HG02623 (cell line): ENCODE measurements around the gene GON7.
"Not testable (repeated sequence)": the region's sequence is repeated elsewhere in the genome, so short reads cannot be mapped to it uniquely, and the experiment has no call there.

Experiments
- ATAC-seq: cut with Tn5 transposase; IDR thresholded peaks from one replicate; pipeline ENCODE4 v1.9.1; 2021; ENCODE audit warnings: moderate library complexity; ENCODE audit not compliant: unreplicated experiment

The GON7 gene

DNA sequence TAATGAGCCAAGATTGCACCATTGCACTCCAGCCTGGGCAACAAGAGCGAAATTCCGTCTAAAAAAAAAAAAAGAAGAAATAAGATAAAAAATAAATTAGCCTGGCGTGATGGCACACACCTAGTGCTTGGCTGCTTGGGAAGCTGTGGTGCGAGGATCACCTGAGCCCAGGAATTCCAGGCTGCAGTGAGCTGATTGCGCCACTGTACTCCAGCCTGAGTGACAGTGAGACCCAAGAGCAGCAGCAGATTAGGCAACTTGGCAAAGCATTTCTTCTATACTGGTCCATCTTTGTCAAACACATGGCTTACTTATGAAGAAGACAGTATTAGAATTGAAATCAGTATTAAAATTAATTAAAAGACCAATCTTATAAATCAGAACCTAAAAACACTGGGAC is 6.3 kb downstream of the GON7 start:
- no peak for ATAC-seq

GRCh38 chr14:93199031-93199430 is 7.8 kb downstream of the GON7 start:
- no peak for ATAC-seq

- ATAC-seq = no peak
These were observed 11.4 kb downstream of the GON7 start for GRCh38 chr14:93195316-93195999.

GRCh38 chr14:93186956-93187355 is 19.9 kb downstream of the GON7 start:
- no peak for ATAC-seq

- ATAC-seq = no peak
These were observed 20.4 kb downstream of the GON7 start for GRCh38 chr14:93186466-93186865.

- ATAC-seq = no peak
These were observed 21.5 kb downstream of the GON7 start for GRCh38 chr14:93185349-93185720.

GRCh38 chr14:93184391-93185348 is 22.2 kb downstream of the GON7 start, which contains the start of the genes LYSET and MOAP1:
TSS of gene LYSET (plus strand) at chr14:93185317. CDS start at chr14:93185406, 89 bp downstream.
TSS of gene MOAP1 (minus strand) at chr14:93184897. CDS start at chr14:93184242, 655 bp downstream.
- peak; percentile 67 for ATAC-seq

DNA sequence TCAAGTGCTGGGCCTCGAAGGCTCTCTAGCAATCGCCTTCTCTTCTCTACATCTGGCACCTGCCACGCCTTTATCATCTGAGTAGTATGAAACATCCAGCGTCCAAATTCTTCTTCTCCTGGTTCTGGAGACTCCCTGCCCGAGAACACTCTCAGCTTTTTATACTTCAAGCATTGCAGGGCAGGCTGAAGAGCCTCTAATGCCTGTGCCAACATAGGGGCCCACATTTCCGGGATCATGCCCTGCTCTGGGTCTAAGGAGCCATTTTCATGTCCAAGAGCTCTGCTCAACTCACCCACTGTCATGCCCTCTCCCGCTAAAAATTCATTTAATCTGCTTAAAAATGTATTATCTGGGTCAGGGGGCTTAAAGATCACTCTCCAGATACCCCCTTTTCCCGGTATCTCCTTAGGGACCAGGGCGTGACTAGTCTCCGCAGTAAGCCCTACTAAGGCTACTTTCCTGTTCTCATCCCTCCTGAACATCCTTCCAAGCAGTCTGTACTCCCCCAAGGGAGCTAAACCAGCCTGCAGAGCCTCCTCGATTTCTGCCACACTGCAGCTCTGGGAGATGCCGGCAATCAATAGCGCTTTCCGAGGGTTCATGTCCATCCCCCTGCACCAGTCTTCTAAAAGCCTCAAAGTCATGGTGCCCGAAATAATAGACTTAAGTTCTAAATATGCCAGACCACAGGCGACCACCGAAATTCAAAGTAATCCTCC is 23.1 kb downstream of the GON7 start:
- ATAC-seq = no peak

GRCh38 chr14:93175492-93175891 is 31.4 kb downstream of the GON7 start:
- ATAC-seq = no peak

DNA sequence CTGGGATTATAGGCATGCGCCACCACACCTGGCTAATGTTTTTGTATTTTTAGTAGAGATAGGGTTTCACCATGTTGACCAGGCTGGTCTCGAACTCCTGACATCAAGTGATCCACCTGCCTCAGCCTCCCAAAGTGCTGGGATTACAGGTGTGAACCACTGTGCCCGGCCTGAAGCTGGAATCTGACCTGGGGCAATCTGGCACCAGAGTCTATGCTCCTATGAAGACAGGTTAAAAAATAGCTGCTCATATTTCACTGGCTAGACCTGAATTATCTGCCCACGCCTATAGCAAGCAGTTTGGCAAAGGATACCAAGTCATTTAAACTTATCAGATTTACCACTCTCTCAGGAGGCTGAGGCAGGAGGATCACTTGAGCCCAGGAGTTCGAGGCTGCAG is 32.1 kb downstream of the GON7 start:
- not testable (repeated sequence) for ATAC-seq

DNA sequence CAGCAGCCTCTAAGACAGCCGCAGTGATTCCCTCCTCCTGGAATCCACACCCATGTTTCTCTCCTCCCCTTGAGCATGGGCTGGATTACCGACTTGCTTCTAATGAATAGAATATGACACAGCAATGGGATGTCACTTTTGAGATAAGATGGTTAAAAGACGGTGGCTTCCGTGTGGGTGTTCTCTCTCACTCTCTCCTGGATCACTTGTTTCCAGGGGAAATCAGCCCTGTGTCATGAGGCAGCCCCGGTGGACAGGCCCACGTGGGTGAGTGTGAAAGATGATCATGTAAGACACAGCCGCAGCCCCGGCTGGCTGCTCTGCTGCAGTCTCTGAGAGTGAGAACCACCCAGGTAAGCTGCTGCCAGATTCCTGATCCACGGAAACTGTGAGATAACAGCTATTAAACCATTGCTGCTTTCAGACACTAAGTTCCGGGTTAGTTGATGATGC is 32.9 kb downstream of the GON7 start:
- ATAC-seq = no peak

GRCh38 chr14:93171376-93171775 is 35.5 kb downstream of the GON7 start:
- ATAC-seq = no peak

DNA sequence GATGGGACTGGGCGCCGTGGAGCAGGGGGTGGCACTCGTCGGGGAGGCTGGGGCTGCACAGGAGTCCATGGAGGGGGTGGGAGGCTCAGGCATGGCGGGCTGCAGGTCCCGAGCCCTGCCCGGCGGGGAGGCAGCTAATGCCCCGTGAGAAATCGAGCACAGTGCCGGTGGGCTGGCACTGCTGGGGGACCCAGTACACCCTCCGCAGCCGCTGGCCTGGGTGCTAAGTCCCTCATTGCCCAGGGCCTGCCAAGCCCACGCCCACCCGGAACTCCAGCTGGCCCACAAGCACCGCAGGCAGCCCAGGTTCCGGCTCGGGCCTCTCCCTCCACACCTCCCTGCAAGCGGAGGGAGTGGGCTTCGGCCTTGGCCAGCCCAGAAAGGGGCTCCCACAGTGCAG is 36.7 kb downstream of the GON7 start:
- not testable (repeated sequence) for ATAC-seq

DNA sequence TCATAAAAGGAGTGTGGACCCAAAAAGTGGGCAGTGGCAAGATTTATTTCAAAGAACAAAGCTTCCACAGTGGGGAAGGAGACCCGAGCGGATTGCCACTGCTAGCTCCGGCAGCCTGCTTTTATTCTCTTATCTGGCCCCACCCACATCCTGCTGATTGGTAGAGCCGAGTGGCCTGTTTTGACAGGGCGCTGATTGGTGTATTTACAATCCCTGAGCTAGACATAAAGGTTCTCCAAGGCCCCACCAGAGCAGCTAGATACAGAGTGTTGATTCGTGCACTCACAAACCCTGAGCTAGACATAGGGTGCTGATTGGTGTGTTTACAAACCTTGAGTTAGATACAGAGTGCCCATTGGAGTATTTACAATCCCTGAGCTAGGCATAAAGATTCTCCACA is 37.2 kb downstream of the GON7 start:
- ATAC-seq = not testable (repeated sequence)

DNA sequence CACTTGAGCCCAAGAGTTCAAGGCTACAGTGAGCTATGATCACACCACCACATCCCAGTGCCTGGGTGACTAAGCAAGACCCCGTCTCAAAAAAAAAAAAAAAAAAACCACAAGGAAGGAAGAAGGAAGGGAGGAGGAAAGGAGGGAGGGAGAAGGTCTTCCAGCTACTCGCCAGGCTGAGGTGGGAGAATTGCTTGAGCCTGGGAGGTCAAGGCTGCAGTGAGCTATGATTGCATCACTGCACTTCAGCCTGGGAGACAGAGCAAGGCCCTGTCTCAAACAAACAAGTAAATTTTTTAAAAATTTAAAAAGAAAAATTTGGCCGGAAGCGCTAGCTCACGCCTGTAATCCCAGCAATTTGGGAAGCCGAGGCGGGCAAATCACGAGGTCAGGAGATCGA is 38.3 kb downstream of the GON7 start:
- not testable (repeated sequence) for ATAC-seq

- not testable (repeated sequence) for ATAC-seq
These were observed 41.3 kb downstream of the GON7 start for GRCh38 chr14:93165271-93166265.

DNA sequence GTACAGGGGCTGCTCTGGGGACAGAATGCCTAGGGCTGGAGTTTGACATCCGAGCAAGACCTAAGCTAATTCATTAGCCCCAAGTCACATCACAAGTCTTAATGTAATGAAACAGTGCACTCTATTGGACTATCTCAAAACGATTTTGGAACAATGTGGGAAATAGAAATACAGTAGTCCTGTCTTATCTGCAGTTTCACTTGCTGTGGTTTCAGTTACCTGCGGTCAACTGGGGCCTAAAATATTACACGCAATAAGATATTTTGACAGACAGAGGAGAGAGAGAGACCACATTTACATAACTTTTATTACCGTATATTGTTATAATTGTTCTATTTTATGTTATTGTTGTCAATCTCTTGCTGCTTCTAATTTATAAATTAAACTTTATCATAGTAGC is 43.3 kb downstream of the GON7 start:
- ATAC-seq = no peak

DNA sequence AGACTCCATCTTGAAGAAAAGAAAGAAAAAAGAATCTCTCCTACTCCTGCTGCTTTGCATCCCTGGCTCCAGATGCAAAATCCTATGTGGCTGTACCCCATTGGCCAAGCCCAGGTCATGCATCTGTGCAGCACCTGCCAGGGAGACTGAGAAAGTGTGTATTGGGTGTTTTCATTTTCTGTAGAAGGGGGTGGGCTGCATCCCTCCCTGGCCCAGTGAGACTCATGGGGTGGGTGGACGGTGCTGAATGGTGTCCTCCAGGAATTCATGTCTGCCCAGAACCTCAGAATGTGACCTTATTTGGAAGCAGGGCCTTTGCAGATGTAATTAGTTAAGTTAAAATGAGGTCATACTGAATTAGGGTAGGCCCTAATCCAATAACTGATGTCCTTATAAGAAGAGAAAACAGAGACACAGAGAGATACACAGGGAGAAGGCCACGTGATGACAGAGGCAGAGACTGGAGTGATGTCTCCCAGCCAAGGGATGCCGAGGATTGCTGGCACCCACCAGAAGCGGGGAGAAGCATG is 45.4 kb downstream of the GON7 start:
- no peak for ATAC-seq

DNA sequence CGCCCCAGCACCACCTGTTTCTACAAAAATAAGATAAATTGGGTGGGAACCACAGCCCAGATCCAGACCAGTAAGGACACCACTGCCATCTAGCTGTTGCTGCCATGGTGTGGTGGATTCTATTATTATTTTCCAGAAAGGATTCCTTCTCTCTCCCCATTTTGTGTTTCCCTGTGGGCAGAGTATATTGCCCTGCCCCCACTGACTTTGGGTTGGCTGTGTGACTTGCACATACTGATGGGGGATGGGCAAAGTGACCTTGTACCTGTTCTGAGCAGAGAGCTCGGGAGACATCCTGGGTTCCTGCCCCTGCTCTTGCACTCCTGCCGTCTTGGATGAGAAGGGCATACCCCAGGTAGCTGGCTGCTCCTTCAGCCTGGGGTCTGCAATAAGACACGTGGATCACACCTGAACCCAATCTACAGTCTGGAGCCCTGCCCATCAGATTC is 46.5 kb downstream of the GON7 start:
- no peak for ATAC-seq
